Natural killer cell (primary cell): ENCODE results near the gene HEPN1. TPM values are rescaled to one million over a fixed set of nuclear protein-coding genes. Genes with fewer than 3 reads are reported as not detected.

Source experiments
- ATAC-seq, 3 donors: fragments of 150-1000 bp in 2 of 3; fragments of 200-7000 bp in 1 of 3; cut with Tn5 transposase; 1 replicate in 1 of 3; 2 replicates in 2 of 3; pipeline ENCODE4 v1.10.0; 2021; ENCODE audit warnings: mild to moderate bottlenecking in 2 of 3, moderate library complexity in 2 of 3
- DNase-seq, 2 donors: peaks; one replicate each; pipeline versions ENCODE4 v3.0.0 to v3.0.0-alpha.2; 2013 to 2021; ENCODE audit warnings: mixed read lengths in 1 of 2
- H3K27ac ChIP-seq: one replicate; pipeline ENCODE4 v1.5.1; 2013; ENCODE audit warnings: mild to moderate bottlenecking, low read length
- H3K27me3 ChIP-seq: one replicate; pipeline ENCODE4 v1.6.1; 2013; ENCODE audit warnings: low read length; ENCODE audit not compliant: control insufficient read depth, insufficient read depth
- H3K36me3 ChIP-seq: one replicate; pipeline ENCODE4 v1.6.1; 2013; ENCODE audit warnings: low read length; ENCODE audit not compliant: control insufficient read depth, insufficient read depth
- H3K4me1 ChIP-seq: one replicate; pipeline ENCODE4 v1.6.1; 2013; ENCODE audit warnings: low read length; ENCODE audit not compliant: control insufficient read depth, insufficient read depth
- H3K4me3 ChIP-seq: one replicate; pipeline ENCODE4 v1.5.1; 2013; ENCODE audit warnings: low read length
- H3K9me3 ChIP-seq: one replicate; pipeline ENCODE4 v1.6.1; 2013; ENCODE audit warnings: low read length; ENCODE audit not compliant: control insufficient read depth, insufficient read depth
- H3K27ac Mint-ChIP-seq, 2 donors: one replicate each; pipeline ENCODE4 v1.8.0; 2022; ENCODE audit warnings: mild to moderate bottlenecking in 2 of 2, mixed read lengths in 2 of 2, moderate library complexity in 1 of 2
- H3K27me3 Mint-ChIP-seq, 2 donors: one replicate each; pipeline ENCODE4 v1.8.0; 2022; ENCODE audit warnings: low read depth in 2 of 2, mixed read lengths in 2 of 2
- H3K36me3 Mint-ChIP-seq: one replicate; pipeline ENCODE4 v1.8.0; 2022; ENCODE audit warnings: mixed read lengths
- H3K4me1 Mint-ChIP-seq, 2 donors: one replicate each; pipeline ENCODE4 v1.8.0; 2022; ENCODE audit warnings: mixed read lengths in 2 of 2
- H3K4me3 Mint-ChIP-seq: one replicate; pipeline ENCODE4 v1.8.0; 2022; ENCODE audit warnings: mild to moderate bottlenecking, moderate library complexity, mixed read lengths
- H3K9me3 Mint-ChIP-seq, 2 donors: one replicate each; pipeline ENCODE4 v1.8.0; 2022; ENCODE audit warnings: mixed read lengths in 2 of 2
- WGBS: methylation state at CpG from one replicate; pipeline ENCODE4 v1.1.7; 2013; ENCODE audit warnings: missing lambda C conversion rate; ENCODE audit not compliant: insufficient coverage; 5-methylcytosine and 5-hydroxymethylcytosine counted together
- intact Hi-C: fragments of 100-400 bp; cut with micrococcal nuclease; formaldehyde crosslinking; loops from one replicate; pipeline ENCODE4 v1.14.2; 2022
- total RNA-seq, 4 donors: library from RNA; stranded (reverse); fragments of 120-200 nt in 1 of 4; gene quantifications; one replicate each; pipeline versions ENCODE4 v1.2.3 to v1.2.4, GENCODE V29; 2013 to 2022
- TF ChIP-seq, protein P1 (sequence below): fragments of 200-600 bp; IDR thresholded peaks from one replicate; pipeline ENCODE4 v1.8.0; 2022; ENCODE audit warnings: antibody characterized with exemption

The HEPN1 gene
- total RNA-seq, 3 donors from 2014 or later (not counting 1 experiment from before 2014, with no cell fraction given), result not detected

DNA sequence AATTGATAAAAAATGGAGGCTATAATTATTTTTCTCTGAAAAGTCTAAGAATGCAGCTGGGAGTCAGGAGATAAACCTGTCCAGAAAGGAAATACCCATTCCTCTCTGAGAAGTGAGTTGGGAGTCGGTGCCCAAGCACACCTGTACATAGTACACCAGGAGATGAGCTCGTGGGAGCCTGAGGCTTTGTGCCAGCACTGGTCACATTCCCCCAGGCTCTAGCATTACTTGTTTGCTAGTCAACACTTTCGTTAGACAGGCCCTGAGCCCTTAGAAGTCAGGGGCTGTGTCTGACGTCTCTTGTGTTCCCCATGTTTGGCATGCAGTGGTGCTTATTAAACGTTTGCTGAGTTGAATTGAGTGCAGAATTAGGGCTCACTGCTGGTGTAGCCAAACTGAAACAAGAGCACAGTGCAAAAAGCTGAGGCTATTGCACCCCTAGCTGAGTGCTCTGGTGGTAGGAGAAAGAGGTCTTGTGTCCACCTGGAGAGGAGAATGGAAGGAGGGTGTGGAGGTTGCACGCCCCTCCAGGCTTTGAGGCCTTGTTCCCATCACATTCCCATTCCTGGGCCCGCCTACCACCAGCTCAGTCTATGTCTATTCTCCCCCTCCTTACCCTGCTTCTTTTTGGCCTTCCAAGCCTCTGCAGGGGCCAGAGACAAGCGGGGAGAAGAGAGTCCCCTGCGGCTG lies 28.2 kb upstream of the HEPN1 start:
- WGBS, result 84% methylated on average over 9 of the region's 9 CpGs
- Mint-ChIP-seq H3K27ac (no peak overlapping the region), H3K4me1 (no peaks in the 10 kb centered on the region), H3K9me3 (no peaks in the 10 kb centered on the region), H3K27me3 (peaks cover 0 to 5% of the 10 kb centered on the region in 2 donors), H3K4me3 (no peak overlapping the region), H3K36me3 (no peaks in the 10 kb centered on the region)
- no peak for ATAC-seq
- no peak overlapping the region for H3K27ac ChIP-seq
- H3K36me3 ChIP-seq, result no peaks in the 10 kb centered on the region
- H3K4me1 ChIP-seq, result no peaks in the 10 kb centered on the region
- H3K27me3 ChIP-seq, result no peaks in the 10 kb centered on the region
- intact Hi-C loops, result no loop called here
- TF ChIP-seq, protein P1, sequence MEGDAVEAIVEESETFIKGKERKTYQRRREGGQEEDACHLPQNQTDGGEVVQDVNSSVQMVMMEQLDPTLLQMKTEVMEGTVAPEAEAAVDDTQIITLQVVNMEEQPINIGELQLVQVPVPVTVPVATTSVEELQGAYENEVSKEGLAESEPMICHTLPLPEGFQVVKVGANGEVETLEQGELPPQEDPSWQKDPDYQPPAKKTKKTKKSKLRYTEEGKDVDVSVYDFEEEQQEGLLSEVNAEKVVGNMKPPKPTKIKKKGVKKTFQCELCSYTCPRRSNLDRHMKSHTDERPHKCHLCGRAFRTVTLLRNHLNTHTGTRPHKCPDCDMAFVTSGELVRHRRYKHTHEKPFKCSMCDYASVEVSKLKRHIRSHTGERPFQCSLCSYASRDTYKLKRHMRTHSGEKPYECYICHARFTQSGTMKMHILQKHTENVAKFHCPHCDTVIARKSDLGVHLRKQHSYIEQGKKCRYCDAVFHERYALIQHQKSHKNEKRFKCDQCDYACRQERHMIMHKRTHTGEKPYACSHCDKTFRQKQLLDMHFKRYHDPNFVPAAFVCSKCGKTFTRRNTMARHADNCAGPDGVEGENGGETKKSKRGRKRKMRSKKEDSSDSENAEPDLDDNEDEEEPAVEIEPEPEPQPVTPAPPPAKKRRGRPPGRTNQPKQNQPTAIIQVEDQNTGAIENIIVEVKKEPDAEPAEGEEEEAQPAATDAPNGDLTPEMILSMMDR, result no peak
- DNase-seq, result no peak
- H3K4me3 ChIP-seq, result no peak overlapping the region
- no peaks in the 10 kb centered on the region for H3K9me3 ChIP-seq

DNA sequence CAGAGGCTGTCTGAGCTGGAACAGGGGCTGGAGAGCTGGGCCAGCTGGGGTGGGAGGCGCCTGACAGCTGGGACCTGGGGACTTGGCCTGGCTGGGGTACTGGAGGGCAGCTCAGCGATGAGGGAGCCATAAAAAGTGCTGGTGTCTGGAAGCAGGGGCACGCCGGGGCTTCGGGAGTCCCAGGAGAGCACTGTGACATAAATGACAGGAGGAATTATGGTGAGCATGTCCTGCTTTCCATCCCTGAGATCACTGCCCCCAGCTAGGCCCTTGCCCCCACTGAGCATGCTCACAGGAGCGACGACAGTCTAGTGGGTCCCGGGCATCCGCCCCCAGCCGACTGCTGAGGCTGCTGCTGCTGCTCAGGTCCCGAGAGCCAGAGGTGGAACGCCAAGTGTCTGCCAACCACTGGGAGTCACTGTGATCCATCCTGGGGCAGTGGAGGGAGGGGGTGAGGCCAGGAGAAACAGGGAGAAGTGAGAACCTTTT lies 27.6 kb upstream of the HEPN1 start:
- Mint-ChIP-seq H3K36me3 (no peaks in the 10 kb centered on the region), H3K9me3 (no peaks in the 10 kb centered on the region), H3K4me1 (no peaks in the 10 kb centered on the region), H3K27ac (no peak overlapping the region), H3K27me3 (peaks cover 0 to 2% of the 10 kb centered on the region in 2 donors), H3K4me3 (no peak overlapping the region)
- no peaks in the 10 kb centered on the region for H3K9me3 ChIP-seq
- no peaks in the 10 kb centered on the region for H3K36me3 ChIP-seq
- no peaks in the 10 kb centered on the region for H3K27me3 ChIP-seq
- 90% methylated on average over 12 of the region's 12 CpGs for WGBS
- no peak overlapping the region for H3K27ac ChIP-seq
- DNase-seq (no peak), ATAC-seq (no peak)
- TF ChIP-seq, protein P1, result no peak
- intact Hi-C loops, result no loop called here
- no peaks in the 10 kb centered on the region for H3K4me1 ChIP-seq
- no peak overlapping the region for H3K4me3 ChIP-seq

DNA sequence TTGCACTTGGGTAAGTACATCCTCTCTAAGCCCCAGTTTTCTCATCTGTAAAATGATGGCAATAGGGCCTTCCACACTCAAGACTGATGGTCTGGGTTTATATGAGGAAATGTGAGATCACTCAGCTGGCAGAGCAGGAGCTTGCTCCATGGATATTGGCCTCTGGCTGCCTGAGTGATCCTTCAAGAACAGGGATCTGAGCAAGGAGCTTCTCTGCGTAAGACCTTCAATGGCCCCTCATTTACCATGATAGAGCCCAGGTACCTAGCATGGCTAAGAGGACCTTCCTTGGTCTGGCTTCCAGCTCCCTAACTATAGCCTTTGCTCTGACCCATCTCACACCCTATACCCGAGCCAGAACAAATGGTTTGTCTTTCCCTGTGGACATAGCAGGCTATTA lies 26.9 kb upstream of the HEPN1 start:
- Mint-ChIP-seq H3K36me3 (no peaks in the 10 kb centered on the region), H3K27ac (no peak overlapping the region), H3K4me3 (no peak overlapping the region), H3K4me1 (peaks cover 0 to under 1% of the 10 kb centered on the region in 2 donors), H3K27me3 (peaks cover 0 to 2% of the 10 kb centered on the region in 2 donors), H3K9me3 (no peaks in the 10 kb centered on the region)
- DNase-seq, result no peak
- WGBS, result 90% methylated on average over 2 of the region's 2 CpGs
- no peak overlapping the region for H3K27ac ChIP-seq
- TF ChIP-seq, protein P1, result no peak
- no peak for ATAC-seq
- H3K9me3 ChIP-seq, result no peaks in the 10 kb centered on the region
- no peak overlapping the region for H3K4me3 ChIP-seq
- H3K27me3 ChIP-seq, result no peaks in the 10 kb centered on the region
- H3K4me1 ChIP-seq, result no peaks in the 10 kb centered on the region
- no peaks in the 10 kb centered on the region for H3K36me3 ChIP-seq
- intact Hi-C loops, result no loop called here
